ENCODE measurements around the gene MAPK8IP2. TPM values are rescaled to one million over a fixed set of nuclear protein-coding genes. Genes with fewer than 3 reads are reported as not detected.

The MAPK8IP2 gene
- total RNA-seq, 1 donor from 2014 or later, result 1.7 TPM

- intact Hi-C loops (cut with DNase I), result no loop called here
- ATAC-seq, result no peak
These were observed 1.2 kb downstream of the MAPK8IP2 start for GRCh38 chr22:50601669-50602337.

GRCh38 chr22:50602338-50602700, 1.7 kb downstream of the MAPK8IP2 start:
- TF ChIP-seq CTCF (IDR thresholded peaks at IDR 0.05), result no peak
- DNase-seq, result no peak
- Histone ChIP-seq H3K36me3 (no peaks in the 10 kb centered on the region), H3K9me3 (no peaks in the 10 kb centered on the region), H3K4me1 (no peaks in the 10 kb centered on the region), H3K27ac (no peak overlapping the region), H3K27me3 (ENCODE audit: low read depth) (peaks cover 70% of the 10 kb centered on the region), H3K4me3 (no peak overlapping the region)
- ATAC-seq, result no peak
- intact Hi-C loops (cut with DNase I), result no loop called here

More at GRCh38 chr22:50601669-50602337, 1.2 kb downstream of the MAPK8IP2 start:
- no peak overlapping the region for H3K27ac ChIP-seq
- no peaks in the 10 kb centered on the region for H3K36me3 ChIP-seq
- no peak overlapping the region for H3K4me3 ChIP-seq
- no peak for TF ChIP-seq CTCF (IDR thresholded peaks at IDR 0.05)
- H3K9me3 ChIP-seq, result no peaks in the 10 kb centered on the region
- H3K4me1 ChIP-seq, result no peaks in the 10 kb centered on the region
- H3K27me3 ChIP-seq (ENCODE audit: low read depth), result peaks cover 70% of the 10 kb centered on the region
- no peak for DNase-seq

GRCh38 chr22:50603511-50604255, 3.1 kb downstream of the MAPK8IP2 start:
- H3K27me3 ChIP-seq (ENCODE audit: low read depth), result peaks cover 64% of the 10 kb centered on the region
- no peak overlapping the region for H3K4me3 ChIP-seq
- intact Hi-C loops (cut with DNase I), result no loop called here
- no peak overlapping the region for H3K27ac ChIP-seq
- DNase-seq (no peak), ATAC-seq (no peak)
- no peak for TF ChIP-seq CTCF (IDR thresholded peaks at IDR 0.05)
- H3K4me1 ChIP-seq, result no peaks in the 10 kb centered on the region
- no peaks in the 10 kb centered on the region for H3K9me3 ChIP-seq
- H3K36me3 ChIP-seq, result no peaks in the 10 kb centered on the region

GRCh38 chr22:50604256-50605001, 3.8 kb downstream of the MAPK8IP2 start:
- Histone ChIP-seq H3K4me3 (no peak overlapping the region), H3K27me3 (ENCODE audit: low read depth) (peaks cover 57% of the 10 kb centered on the region), H3K36me3 (no peaks in the 10 kb centered on the region), H3K27ac (no peak overlapping the region), H3K9me3 (no peaks in the 10 kb centered on the region), H3K4me1 (no peaks in the 10 kb centered on the region)
- TF ChIP-seq CTCF (IDR thresholded peaks at IDR 0.05), result no peak
- intact Hi-C loops (cut with DNase I), result no loop called here
- ATAC-seq, result no peak
- no peak for DNase-seq

- Histone ChIP-seq H3K27ac (no peak overlapping the region), H3K27me3 (ENCODE audit: low read depth) (peaks cover 50% of the 10 kb centered on the region), H3K4me1 (no peaks in the 10 kb centered on the region), H3K4me3 (no peak overlapping the region), H3K36me3 (no peaks in the 10 kb centered on the region), H3K9me3 (no peaks in the 10 kb centered on the region)
- intact Hi-C loops (cut with DNase I), result no loop called here
- TF ChIP-seq CTCF (IDR thresholded peaks at IDR 0.05), result no peak
- ATAC-seq (no peak), DNase-seq (no peak)
These were observed 4.5 kb downstream of the MAPK8IP2 start for GRCh38 chr22:50605002-50605612.
